ENCODE results near the gene FAM181A.
A peak's percentile ranks its signal among the peaks of the same experiment; 100 is the strongest.

FAM181A gene

GRCh38 chr14:93959239-93960107, 32.3 kb downstream of the FAM181A start:
- Histone ChIP-seq H3K27ac (peak overlapping the region; percentile 75), H3K27me3 (no peaks in the 10 kb centered on the region), H3K36me3 (no peaks in the 10 kb centered on the region), H3K9me3 (no peaks in the 10 kb centered on the region), H3K4me1 (ENCODE audit: control insufficient read depth in 1 of 2, insufficient read depth in 1 of 2, low read depth in 1 of 2, low read length in 1 of 2) (peaks cover 19 to 79% of the 10 kb centered on the region in 2 experiments), H3K4me3 (ENCODE audit: low read depth in 1 of 2, low read length in 1 of 2) (peak overlapping the region in 1 of 2 experiments; percentile 30)
- no peak for TF ChIP-seq CTCF (IDR thresholded peaks at IDR 0.05)

GRCh38 chr14:93960108-93960475, 32.9 kb downstream of the FAM181A start:
- no peaks in the 10 kb centered on the region for H3K9me3 ChIP-seq
- peaks cover 13 to 73% of the 10 kb centered on the region in 2 experiments for H3K4me1 ChIP-seq (ENCODE audit: control insufficient read depth in 1 of 2, insufficient read depth in 1 of 2, low read depth in 1 of 2, low read length in 1 of 2)
- no peaks in the 10 kb centered on the region for H3K27me3 ChIP-seq
- no peak for TF ChIP-seq CTCF (IDR thresholded peaks at IDR 0.05)
- H3K4me3 ChIP-seq (ENCODE audit: low read depth in 1 of 2, low read length in 1 of 2) = no peak overlapping the region
- H3K27ac ChIP-seq = peak overlapping the region; percentile 75
- H3K36me3 ChIP-seq = no peaks in the 10 kb centered on the region

GRCh38 chr14:93960774-93961438, 33.8 kb downstream of the FAM181A start:
- peak overlapping the region; percentile 75 for H3K27ac ChIP-seq
- no peaks in the 10 kb centered on the region for H3K9me3 ChIP-seq
- peaks cover 6 to 64% of the 10 kb centered on the region in 2 experiments for H3K4me1 ChIP-seq (ENCODE audit: control insufficient read depth in 1 of 2, insufficient read depth in 1 of 2, low read depth in 1 of 2, low read length in 1 of 2)
- H3K36me3 ChIP-seq = no peaks in the 10 kb centered on the region
- no peak overlapping the region for H3K4me3 ChIP-seq (ENCODE audit: low read depth in 1 of 2, low read length in 1 of 2)
- H3K27me3 ChIP-seq = no peaks in the 10 kb centered on the region
- no peak for TF ChIP-seq CTCF (IDR thresholded peaks at IDR 0.05)

GRCh38 chr14:93961620-93962019, 34.5 kb downstream of the FAM181A start:
- Histone ChIP-seq H3K27ac (peak overlapping the region; percentile 63), H3K36me3 (no peaks in the 10 kb centered on the region), H3K27me3 (no peaks in the 10 kb centered on the region), H3K9me3 (no peaks in the 10 kb centered on the region), H3K4me1 (ENCODE audit: control insufficient read depth in 1 of 2, insufficient read depth in 1 of 2, low read depth in 1 of 2, low read length in 1 of 2) (peaks cover 6 to 57% of the 10 kb centered on the region in 2 experiments), H3K4me3 (ENCODE audit: low read depth in 1 of 2, low read length in 1 of 2) (no peak overlapping the region)
- TF ChIP-seq CTCF (IDR thresholded peaks at IDR 0.05) = no peak

- H3K36me3 ChIP-seq = no peaks in the 10 kb centered on the region
- peak overlapping the region in 1 of 2 experiments; percentile 33 for H3K4me3 ChIP-seq (ENCODE audit: low read depth in 1 of 2, low read length in 1 of 2)
- no peaks in the 10 kb centered on the region for H3K27me3 ChIP-seq
- no peak for TF ChIP-seq CTCF (IDR thresholded peaks at IDR 0.05)
- peaks cover 6 to 64% of the 10 kb centered on the region in 2 experiments for H3K4me1 ChIP-seq (ENCODE audit: control insufficient read depth in 1 of 2, insufficient read depth in 1 of 2, low read depth in 1 of 2, low read length in 1 of 2)
- no peaks in the 10 kb centered on the region for H3K9me3 ChIP-seq
- H3K27ac ChIP-seq = peak overlapping the region; percentile 92
These were observed 35.8 kb downstream of the FAM181A start for GRCh38 chr14:93962701-93963601.

Data from neutrophil (primary cell).